Measurements from ENCODE around the gene GTF2F1.

DNA sequence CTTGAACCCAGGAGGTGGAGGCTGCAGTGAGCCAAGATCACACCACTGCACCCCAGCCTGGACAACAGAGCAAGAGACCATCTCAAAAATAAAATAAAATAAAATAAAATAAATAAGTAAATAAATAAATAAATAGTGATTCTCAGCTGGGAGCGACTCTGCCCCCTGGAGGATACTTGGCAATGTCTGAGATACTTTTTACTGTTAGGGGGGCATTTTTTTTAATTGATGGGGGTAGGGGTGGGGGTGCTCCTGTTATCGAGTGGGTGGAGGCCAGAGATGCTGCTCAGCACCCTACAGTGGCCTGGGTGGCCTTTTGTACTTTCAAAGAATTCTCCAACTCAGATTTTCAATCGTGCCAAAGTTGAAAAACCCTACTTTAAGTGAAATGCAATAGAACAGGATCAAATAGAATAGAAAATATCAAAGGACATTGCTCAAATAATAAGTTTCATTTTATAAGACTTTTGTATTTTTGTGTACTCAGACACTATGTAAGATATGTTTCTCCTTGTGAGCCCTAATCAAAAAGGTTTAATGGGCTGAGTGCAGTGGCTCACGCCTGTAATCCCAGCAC lies 38.8 kb downstream of the GTF2F1 start:
- TF ChIP-seq, protein P1, sequence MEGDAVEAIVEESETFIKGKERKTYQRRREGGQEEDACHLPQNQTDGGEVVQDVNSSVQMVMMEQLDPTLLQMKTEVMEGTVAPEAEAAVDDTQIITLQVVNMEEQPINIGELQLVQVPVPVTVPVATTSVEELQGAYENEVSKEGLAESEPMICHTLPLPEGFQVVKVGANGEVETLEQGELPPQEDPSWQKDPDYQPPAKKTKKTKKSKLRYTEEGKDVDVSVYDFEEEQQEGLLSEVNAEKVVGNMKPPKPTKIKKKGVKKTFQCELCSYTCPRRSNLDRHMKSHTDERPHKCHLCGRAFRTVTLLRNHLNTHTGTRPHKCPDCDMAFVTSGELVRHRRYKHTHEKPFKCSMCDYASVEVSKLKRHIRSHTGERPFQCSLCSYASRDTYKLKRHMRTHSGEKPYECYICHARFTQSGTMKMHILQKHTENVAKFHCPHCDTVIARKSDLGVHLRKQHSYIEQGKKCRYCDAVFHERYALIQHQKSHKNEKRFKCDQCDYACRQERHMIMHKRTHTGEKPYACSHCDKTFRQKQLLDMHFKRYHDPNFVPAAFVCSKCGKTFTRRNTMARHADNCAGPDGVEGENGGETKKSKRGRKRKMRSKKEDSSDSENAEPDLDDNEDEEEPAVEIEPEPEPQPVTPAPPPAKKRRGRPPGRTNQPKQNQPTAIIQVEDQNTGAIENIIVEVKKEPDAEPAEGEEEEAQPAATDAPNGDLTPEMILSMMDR (IDR thresholded peaks at IDR 0.05) = peak in 3 of 5 experiments; percentile 17 to 28 (median 21)
- TF ChIP-seq EP300 (IDR thresholded peaks at IDR 0.05; ENCODE audit: low read depth) (no peak), POLR2A (IDR thresholded peaks at IDR 0.05) (no peak), POLR2AphosphoS5 (IDR thresholded peaks at IDR 0.05) (no peak)

Measured in transverse colon (tissue), 4 donors.